Measurements from ENCODE around the gene PIK3R5. TPM values are rescaled to one million over a fixed set of nuclear protein-coding genes. Genes with fewer than 3 reads are reported as not detected.
A peak's percentile ranks its signal among the peaks of the same experiment; 100 is the strongest.

PIK3R5 gene
- total RNA-seq, 1 donor from 2014 or later: 42.0 TPM

GRCh38 chr17:8913091-8913490, 52.4 kb downstream of the PIK3R5 start:
- peak in 1 of 2 donors; percentile 21 for DNase-seq (ENCODE audit: low spot score in 2 of 2)
- Histone ChIP-seq H3K27ac (no peak overlapping the region), H3K4me3 (no peak overlapping the region), H3K36me3 (no peaks in the 10 kb centered on the region), H3K9me3 (peaks cover 0 to 8% of the 10 kb centered on the region in 2 donors), H3K4me1 (no peaks in the 10 kb centered on the region), H3K27me3 (no peaks in the 10 kb centered on the region)
- intact Hi-C loops (cut with DNase I): no loop called here
- TF ChIP-seq CTCF (IDR thresholded peaks at IDR 0.05): no peak

GRCh38 chr17:8912084-8912981, 53.2 kb downstream of the PIK3R5 start:
- H3K36me3 ChIP-seq: no peaks in the 10 kb centered on the region

GRCh38 chr17:8910969-8911604, 54.4 kb downstream of the PIK3R5 start:
- intact Hi-C loops (cut with DNase I): no loop called here
- no peak for TF ChIP-seq CTCF (IDR thresholded peaks at IDR 0.05)
- Histone ChIP-seq H3K27ac (no peak overlapping the region), H3K9me3 (no peaks in the 10 kb centered on the region), H3K36me3 (no peaks in the 10 kb centered on the region), H3K4me1 (no peaks in the 10 kb centered on the region), H3K27me3 (no peaks in the 10 kb centered on the region), H3K4me3 (no peak overlapping the region)
- peak in 1 of 2 donors; percentile 60 for DNase-seq (ENCODE audit: low spot score in 2 of 2)

More at GRCh38 chr17:8912084-8912981, 53.2 kb downstream of the PIK3R5 start:
- intact Hi-C loops (cut with DNase I): no loop called here
- Histone ChIP-seq H3K27me3 (no peaks in the 10 kb centered on the region), H3K4me3 (no peak overlapping the region), H3K4me1 (no peaks in the 10 kb centered on the region), H3K9me3 (peaks cover 0 to 4% of the 10 kb centered on the region in 2 donors), H3K27ac (no peak overlapping the region)
- TF ChIP-seq CTCF (IDR thresholded peaks at IDR 0.05): no peak
- peak in 1 of 2 donors; percentile 39 for DNase-seq (ENCODE audit: low spot score in 2 of 2)

GRCh38 chr17:8909586-8910270, 55.8 kb downstream of the PIK3R5 start:
- no peak overlapping the region for H3K27ac ChIP-seq
- H3K27me3 ChIP-seq: no peaks in the 10 kb centered on the region

More at GRCh38 chr17:8909586-8910270, 55.8 kb downstream of the PIK3R5 start:
- peak in 1 of 2 donors; percentile 47 for DNase-seq (ENCODE audit: low spot score in 2 of 2)
- no peaks in the 10 kb centered on the region for H3K36me3 ChIP-seq
- intact Hi-C loops (cut with DNase I): no loop called here
- H3K4me1 ChIP-seq: no peaks in the 10 kb centered on the region
- no peak overlapping the region for H3K4me3 ChIP-seq
- no peaks in the 10 kb centered on the region for H3K9me3 ChIP-seq
- no peak for TF ChIP-seq CTCF (IDR thresholded peaks at IDR 0.05)

Data from ascending aorta (tissue), 2 donors.